Tibial artery (tissue), 4 donors: ENCODE measurements around the gene CFAP299.
"Not testable (repeated sequence)": the region's sequence is repeated elsewhere in the genome, so short reads cannot be mapped to it uniquely, and the experiment has no call there.

Experiments used
- DNase-seq, 2 donors: peaks; one replicate each; pipeline ENCODE4 v3.0.0-alpha.2; 2019
- H3K27ac ChIP-seq, 2 donors: fragments of 200-600 bp; sonication (generic) in 1 of 2; 1 replicate in 1 of 2; 2 replicates in 1 of 2; pipeline ENCODE4 v1.5.1; 2018 to 2019; ENCODE audit warnings: mild to moderate bottlenecking in 1 of 2
- H3K27me3 ChIP-seq, 2 donors: fragments of 200-600 bp; sonication (generic) in 1 of 2; one replicate each; pipeline versions ENCODE4 v1.5.1 to v1.6.0; 2016 to 2019
- H3K36me3 ChIP-seq, 3 donors: fragments of 200-600 bp; sonication (generic) in 2 of 3; one replicate each; pipeline ENCODE4 v1.5.1; 2016 to 2019; ENCODE audit warnings: mild to moderate bottlenecking in 2 of 3
- H3K4me1 ChIP-seq, 4 donors: fragments of 200-600 bp; sonication (generic) in 2 of 4; 1 replicate in 3 of 4; 2 replicates in 1 of 4; pipeline ENCODE4 v1.5.1; 2016 to 2019
- H3K4me3 ChIP-seq, 2 donors: fragments of 200-600 bp; sonication (generic) in 1 of 2; 1 replicate in 1 of 2; 2 replicates in 1 of 2; pipeline ENCODE4 v1.5.1; 2018 to 2019; ENCODE audit warnings: mild to moderate bottlenecking in 2 of 2
- H3K9me3 ChIP-seq, 3 donors: fragments of 200-600 bp; sonication (generic) in 1 of 3; one replicate each; pipeline ENCODE4 v1.5.1; 2016 to 2019
- CTCF ChIP-seq, 2 experiments: fragments of 200-600 bp in 1 of 2; fragments of 450-650 bp in 1 of 2; IDR thresholded peaks; one replicate each; pipeline ENCODE4 v1.5.1; 2017 to 2019; ENCODE audit warnings: antibody characterized with exemption in 2 of 2, mild to moderate bottlenecking in 1 of 2, moderate library complexity in 1 of 2
- intact Hi-C: fragments of 100-400 bp; cut with DNase I; formaldehyde crosslinking; loops from one replicate; pipeline ENCODE4 v1.15.0; 2023; ENCODE audit warnings: low total_unique reads

Gene CFAP299

GRCh38 chr4:80726471-80726870 is 390.9 kb downstream of the CFAP299 start:
- Histone ChIP-seq H3K4me1 (no peaks in the 10 kb centered on the region), H3K4me3 (no peak overlapping the region), H3K36me3 (no peaks in the 10 kb centered on the region), H3K27me3 (no peaks in the 10 kb centered on the region), H3K9me3 (peaks cover 0 to 9% (median 2%) of the 10 kb centered on the region in 3 donors), H3K27ac (no peak overlapping the region)
- intact Hi-C loops, result no loop called here
- no peak for DNase-seq
- no peak for TF ChIP-seq CTCF (IDR thresholded peaks at IDR 0.05)

GRCh38 chr4:80730158-80730557 is 394.6 kb downstream of the CFAP299 start:
- Histone ChIP-seq H3K4me3 (no peak overlapping the region), H3K27me3 (no peaks in the 10 kb centered on the region), H3K4me1 (no peaks in the 10 kb centered on the region), H3K27ac (no peak overlapping the region), H3K36me3 (no peaks in the 10 kb centered on the region), H3K9me3 (no peaks in the 10 kb centered on the region)
- TF ChIP-seq CTCF (IDR thresholded peaks at IDR 0.05), result no peak
- DNase-seq, result no peak
- intact Hi-C loops, result no loop called here

- DNase-seq, result no peak
- Histone ChIP-seq H3K27me3 (no peaks in the 10 kb centered on the region), H3K9me3 (no peaks in the 10 kb centered on the region), H3K4me3 (no peak overlapping the region), H3K36me3 (no peaks in the 10 kb centered on the region), H3K4me1 (no peaks in the 10 kb centered on the region), H3K27ac (no peak overlapping the region)
- intact Hi-C loops, result no loop called here
- no peak for TF ChIP-seq CTCF (IDR thresholded peaks at IDR 0.05)
Measured at GRCh38 chr4:80731436-80731835, 395.9 kb downstream of the CFAP299 start.

GRCh38 chr4:80732010-80732409 is 396.5 kb downstream of the CFAP299 start:
- no peak overlapping the region for H3K4me3 ChIP-seq
- TF ChIP-seq CTCF (IDR thresholded peaks at IDR 0.05), result no peak
- DNase-seq, result no peak
- H3K4me1 ChIP-seq, result no peaks in the 10 kb centered on the region
- no peak overlapping the region for H3K27ac ChIP-seq
- no peaks in the 10 kb centered on the region for H3K27me3 ChIP-seq
- intact Hi-C loops, result no loop called here
- no peaks in the 10 kb centered on the region for H3K9me3 ChIP-seq
- H3K36me3 ChIP-seq, result no peaks in the 10 kb centered on the region

- H3K36me3 ChIP-seq, result no peaks in the 10 kb centered on the region
- TF ChIP-seq CTCF (IDR thresholded peaks at IDR 0.05), result no peak
- DNase-seq, result no peak
- H3K27me3 ChIP-seq, result no peaks in the 10 kb centered on the region
- no peak overlapping the region for H3K4me3 ChIP-seq
- H3K9me3 ChIP-seq, result no peaks in the 10 kb centered on the region
- intact Hi-C loops, result no loop called here
- no peaks in the 10 kb centered on the region for H3K4me1 ChIP-seq
- H3K27ac ChIP-seq, result no peak overlapping the region
Measured at GRCh38 chr4:80740375-80740774, 404.8 kb downstream of the CFAP299 start.

- H3K27me3 ChIP-seq, intact Hi-C loops: not testable (repeated sequence)
Measured at GRCh38 chr4:80749558-80749957, 414.0 kb downstream of the CFAP299 start.

More at GRCh38 chr4:80749558-80749957, 414.0 kb downstream of the CFAP299 start:
- H3K36me3 ChIP-seq, H3K27ac ChIP-seq, DNase-seq, H3K9me3 ChIP-seq, H3K4me1 ChIP-seq, H3K4me3 ChIP-seq: not testable (repeated sequence)
